DMS114 treated with DMSO at 0.1 percent for 48 hours (cell line): Measurements from ENCODE around the gene CCDC40.

Experiments
- DNase-seq: peaks from one replicate; lab custom pipeline; 2025; ENCODE audit not compliant: unreplicated experiment; lab: John Stamatoyannopoulos, UW

CCDC40 gene

DNA sequence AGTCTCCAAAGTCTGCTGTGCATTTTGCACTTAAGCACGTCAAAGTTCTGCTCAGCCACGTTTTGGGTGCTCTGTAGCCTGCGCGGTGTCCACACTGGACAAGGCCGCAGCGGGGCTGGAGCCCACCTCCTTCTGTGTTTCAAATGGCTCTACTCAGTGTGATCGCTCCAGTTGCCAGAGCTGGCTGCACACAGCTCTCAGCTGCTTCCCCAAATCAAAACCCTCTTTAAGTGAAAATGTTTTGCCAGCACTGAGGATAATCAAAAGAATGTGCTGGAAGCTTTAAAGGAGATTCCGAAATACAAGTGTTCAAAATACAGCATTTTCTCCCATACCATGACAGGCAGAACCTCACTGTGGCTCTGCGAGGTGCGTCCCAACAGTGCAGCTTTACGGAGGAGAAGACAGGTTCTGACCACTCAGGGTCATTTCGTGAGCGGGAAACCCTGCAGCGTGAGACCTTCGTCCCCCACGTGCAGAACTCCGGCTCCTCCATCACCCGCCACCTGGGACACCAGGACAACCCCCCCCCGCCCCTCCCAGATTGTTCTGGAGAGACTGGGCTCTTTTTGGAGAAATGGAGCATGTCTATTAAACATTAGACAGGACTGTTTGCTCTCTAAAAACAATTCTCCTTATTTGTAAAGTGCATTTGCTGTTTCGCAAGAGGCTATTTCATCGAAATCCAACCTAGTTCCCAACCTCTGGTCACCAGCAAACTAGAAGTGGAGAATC is 17.4 kb upstream of the CCDC40 start:
- no peak for DNase-seq

DNA sequence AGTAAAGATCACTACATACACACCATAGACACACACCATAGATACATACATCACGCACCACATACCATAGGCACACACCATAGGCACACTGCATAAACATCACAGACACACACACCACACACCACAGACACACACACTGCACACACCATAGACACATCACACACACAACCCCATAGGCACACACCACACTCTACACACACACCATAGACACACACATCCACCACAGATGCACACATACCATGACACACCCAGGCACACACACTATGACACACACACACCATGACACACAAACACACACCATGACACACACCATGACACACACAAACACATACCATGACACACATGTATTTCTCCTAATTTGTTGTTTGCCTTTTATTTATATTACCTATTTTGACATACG is 14.8 kb upstream of the CCDC40 start:
- DNase-seq: no peak

DNA sequence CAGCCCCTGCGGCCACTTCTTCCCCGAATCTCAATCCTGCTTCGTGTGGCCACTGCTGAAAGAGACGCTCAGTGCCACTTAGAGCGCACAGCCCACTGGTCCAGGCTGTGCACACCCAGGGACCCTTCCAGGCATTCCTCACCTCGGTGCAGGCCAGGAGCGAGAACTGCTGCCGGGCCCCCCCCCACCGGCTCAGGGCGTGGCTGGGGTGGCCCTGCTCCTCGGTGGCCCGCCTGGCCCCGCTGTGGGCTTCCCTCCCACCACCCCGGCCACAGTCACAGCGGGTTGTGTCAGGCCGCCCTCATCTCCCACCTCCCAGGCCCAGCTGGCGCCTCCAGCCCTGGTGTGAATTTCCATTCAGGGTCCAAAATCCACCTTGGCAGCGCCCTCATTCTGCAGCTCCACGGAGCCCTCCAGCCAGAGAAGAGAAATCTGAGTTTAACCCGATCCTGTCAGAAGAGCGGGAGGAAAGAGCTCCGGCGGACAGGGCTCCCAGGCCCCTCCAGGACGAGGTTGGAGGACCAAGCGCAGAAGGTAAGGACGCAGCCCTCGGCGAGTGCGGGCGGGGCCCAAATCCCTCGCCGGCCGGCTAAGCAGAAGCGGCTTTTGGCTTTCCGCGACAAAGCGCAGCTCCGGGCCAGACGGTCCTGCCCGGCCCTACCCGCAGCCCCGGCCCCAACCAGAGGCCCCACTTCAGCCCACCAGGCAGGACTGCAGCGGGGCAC is 12.8 kb upstream of the CCDC40 start:
- DNase-seq: no peak

DNA sequence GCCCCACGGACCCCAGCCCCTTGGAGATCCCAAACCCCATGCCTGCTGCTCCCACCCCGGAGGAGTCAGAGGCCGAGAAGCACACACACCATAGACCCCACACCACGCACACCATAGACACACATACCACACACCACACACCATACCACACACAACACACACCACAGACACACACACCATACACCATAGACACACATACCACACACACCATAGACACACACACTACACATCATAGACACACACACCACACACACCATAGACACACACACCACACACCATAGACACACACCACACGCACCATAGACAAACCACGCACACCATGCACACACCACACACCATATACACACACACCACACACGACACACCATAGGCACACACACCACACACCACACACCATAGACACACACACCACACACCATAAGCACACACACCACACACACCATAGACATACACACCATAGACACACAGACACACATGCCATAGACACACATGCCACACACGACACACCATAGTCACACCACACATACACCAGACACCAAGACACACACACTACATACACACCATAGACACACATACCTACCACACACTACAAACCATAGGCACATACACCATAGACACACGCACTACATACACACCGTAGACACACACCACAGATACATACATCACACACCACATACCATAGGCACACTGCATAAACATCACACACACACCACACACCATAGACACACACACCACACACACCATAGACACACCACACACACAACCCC is 12.1 kb upstream of the CCDC40 start:
- DNase-seq: no peak

DNA sequence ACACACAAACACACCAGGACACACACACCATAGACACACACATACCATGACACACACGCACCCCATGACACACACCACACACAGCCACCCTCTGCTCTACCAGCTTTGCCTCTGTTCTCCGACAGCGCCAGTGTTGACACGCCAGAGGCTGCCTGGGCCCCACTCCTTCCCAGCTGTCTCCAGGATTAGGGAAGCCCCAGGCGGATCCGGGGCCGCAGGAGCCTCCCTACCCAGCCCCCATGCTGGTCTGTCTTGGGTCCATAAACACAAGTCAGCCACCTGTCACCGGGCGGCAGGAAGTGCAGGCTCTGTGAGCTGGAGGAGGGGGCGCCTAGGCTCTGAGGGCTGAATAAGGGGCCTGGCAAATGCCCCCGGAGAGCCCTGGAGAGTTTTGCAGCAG is 11.3 kb upstream of the CCDC40 start:
- DNase-seq: no peak

DNA sequence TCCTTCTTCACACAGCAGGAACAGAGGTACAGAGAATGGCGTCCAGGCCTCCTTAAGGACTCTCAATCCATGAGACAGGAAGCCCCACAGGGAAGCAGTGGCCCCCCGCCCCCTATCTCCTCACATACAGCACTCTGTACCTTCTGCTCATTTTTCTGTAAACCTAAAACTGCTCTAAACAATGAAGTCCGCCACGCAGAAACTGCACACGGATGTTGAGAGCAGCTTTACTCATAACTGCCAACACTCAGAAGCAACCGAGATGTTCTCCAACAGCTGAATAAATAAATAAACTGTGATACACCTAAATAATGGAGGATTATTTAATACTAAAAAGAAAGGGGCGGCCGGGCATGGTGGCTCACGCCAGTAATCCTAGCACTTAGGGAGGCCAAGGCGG is 10.6 kb upstream of the CCDC40 start:
- no peak for DNase-seq

DNA sequence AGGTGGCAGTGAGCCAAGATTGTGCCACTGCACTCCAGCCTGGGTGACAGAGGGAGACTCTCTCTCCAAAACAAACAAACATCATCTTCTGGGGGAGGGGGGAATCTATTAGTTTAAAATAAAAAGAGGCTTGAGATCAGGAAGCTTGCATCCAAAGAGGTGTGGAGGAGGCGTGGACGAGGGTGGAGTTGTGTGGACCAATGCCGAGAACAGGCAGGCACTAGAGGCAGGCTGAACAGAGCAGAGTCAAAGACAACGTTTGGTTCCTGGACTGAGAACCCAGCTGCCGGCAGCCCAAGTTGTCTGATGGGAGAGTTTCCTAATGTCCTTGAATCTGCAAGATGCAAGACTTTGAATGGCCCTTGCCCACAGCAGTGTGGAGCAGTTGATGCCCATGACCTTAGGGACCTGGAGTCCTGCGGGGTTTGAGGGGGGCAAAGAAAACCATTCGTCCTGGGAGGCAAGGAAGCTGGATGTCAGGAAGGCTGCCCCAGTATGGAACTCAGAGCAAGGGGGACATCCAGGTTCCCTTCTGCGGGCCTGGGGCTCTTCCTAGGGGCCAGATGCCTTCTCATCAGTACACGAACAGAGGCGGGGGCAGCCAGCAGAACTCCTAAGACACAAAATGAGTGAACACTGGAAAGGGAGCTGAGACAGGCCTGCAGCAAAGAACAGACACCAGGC is 9.9 kb upstream of the CCDC40 start:
- no peak for DNase-seq

DNA sequence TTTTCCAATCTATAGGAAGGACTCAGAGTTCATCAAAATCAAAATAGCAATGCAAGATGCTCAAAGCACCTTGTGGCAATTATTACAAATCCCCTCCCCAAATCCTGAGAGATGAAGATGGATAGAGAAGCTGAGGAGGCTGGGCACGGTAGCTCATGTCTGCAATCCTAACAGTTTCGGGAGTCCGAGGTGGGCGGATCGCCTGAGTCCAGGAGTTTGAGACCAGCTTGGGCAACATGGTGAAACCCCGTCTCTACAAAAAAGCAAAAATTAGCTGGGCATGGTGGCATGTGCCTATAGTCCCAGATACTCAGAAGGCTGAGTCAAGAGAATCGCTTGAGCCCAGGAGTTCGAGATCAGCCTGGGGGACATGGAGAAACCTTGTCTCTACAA is 9.4 kb upstream of the CCDC40 start:
- no peak for DNase-seq

DNA sequence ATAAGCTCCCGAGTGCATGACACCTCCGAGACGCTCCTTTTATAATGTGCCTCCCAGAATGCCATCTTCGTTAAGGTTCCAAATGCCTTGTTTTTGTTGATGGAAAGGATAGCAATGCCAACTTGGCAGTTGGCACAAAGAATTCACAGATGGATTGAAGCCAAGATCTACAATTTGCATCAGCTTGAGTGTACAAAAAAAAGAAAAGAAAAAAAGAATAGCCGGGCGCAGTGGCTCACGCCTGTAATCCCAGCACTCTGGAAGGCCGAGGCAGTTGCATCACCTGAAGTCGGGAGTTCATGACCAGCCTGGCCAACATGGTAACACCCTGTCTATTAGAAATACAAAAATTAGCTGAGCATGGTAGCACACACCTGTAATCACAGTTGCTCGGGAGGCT is 8.4 kb upstream of the CCDC40 start:
- no peak for DNase-seq

DNA sequence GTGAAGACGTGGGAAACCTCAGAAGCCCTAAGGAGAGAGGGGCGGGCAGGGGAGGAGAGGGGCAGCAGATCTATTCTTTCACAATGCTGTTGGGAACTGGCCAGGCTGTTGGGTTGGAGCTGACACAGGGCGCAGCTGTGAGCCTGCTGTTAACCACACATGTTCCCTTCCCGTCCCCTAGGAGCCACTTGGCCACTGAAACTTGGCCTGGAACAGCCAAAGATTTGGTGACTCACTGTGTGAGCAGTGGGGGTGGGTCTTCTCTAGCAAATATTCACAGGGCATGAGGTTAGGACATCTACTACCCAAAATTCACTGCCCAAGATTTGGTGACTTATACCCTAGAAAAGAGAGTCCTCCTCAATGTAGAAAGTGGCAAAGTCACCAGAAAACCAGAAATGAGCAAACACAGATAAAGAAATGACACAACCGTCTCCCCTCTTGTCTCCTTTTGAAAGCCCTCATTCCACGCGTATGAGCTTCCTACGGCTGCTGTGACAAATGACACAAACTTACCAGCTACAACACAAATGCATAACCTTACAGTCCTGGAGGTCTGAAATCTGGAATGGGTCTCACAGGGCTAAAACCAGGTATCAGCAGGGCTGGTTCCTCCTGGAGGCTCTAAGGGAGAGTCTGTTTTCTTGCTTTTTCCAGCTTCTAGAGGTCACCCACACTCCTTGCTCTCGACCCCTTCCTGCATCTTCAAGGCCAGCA is 7.0 kb upstream of the CCDC40 start:
- no peak for DNase-seq

DNA sequence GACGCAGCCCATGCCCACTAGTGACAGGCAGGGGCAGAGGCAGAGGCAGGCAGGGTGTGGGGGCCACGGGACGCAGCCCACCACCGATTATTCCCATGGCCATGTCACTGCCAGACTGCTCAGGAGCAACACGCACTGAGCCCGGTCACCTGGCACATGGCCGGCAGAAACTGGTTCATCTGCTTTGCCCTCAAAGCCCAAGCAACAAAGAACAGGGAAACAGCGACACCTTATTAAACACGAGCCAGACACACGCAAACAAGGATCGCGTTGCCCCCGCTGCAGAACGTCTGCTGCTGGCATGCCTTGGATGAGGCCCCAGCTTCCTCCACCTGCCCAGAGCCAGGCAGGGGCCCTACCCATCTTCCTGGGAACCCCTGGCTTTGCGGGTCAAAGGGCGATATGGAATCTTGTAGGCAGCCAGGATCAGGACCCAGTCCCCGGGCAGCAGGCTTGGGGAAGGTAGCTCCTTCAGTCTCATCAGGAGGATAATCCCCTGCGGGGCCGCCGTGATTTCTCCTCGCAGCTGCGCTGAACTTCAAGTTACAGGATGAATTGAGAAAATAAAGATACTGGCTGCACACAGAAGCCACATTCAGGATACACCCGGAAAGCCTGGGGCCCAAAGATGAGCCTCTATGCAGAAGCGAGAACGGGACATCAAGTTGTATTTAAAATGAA is 5.6 kb upstream of the CCDC40 start:
- DNase-seq: no peak

DNA sequence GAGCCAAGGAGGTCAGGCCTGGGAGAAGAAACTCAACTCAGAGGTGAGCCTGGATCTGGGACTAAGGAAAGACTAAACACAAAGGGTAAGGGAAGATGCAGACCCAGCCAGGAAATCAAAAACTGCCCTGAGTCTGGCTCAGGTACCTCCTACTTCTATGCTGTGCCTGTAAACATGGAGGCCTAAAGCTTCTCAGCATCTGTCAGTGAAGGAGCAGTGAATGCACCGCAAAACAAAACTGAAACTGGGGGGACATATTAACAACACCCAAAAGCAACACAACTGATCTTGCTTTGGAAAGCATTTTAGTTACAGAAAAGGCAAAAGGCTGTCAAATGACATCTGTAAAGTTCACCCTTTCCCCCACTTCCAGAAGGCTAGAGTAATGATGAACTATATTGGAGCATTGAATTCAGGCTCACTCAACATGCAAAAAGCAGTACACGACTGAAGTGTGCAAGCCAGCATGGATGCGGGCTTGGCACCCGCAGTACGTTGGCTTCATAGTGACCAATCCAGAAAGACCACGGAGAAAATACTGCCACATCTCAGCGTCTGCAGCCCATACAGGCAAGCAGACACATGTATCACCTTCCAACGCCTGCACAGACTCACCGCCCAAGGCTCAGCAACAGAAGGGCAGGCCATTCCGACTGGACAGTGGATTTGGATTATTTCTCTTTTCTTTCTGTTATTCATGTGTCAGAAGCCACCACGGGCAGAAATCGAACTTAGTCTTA is 4.6 kb upstream of the CCDC40 start:
- no peak for DNase-seq

DNA sequence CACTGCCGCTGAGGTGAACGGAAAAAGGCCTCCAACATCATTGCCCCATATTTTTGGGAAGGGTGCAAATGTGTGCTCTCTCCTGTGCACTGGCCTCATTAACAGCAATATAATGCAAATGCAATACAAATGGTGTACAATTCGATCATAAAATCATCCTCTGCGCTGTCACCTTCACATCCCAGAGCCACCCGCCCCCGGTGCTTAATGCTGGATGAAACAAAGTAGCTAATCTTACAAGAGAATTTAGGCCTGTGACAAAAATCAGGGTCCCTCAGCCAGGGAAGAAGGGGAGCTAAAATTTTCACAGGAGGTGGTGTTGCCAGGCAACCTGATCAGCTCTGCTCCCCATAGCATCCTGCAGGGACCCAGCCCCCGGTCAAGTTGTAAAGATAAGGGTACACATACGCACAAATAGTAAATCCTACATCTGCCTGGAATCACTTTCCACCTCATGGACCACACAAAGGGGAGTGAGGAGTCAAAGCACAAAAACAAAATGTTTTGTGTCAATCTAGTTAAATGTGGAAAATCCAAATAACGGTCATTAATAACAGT is 3.7 kb upstream of the CCDC40 start:
- DNase-seq: no peak

DNA sequence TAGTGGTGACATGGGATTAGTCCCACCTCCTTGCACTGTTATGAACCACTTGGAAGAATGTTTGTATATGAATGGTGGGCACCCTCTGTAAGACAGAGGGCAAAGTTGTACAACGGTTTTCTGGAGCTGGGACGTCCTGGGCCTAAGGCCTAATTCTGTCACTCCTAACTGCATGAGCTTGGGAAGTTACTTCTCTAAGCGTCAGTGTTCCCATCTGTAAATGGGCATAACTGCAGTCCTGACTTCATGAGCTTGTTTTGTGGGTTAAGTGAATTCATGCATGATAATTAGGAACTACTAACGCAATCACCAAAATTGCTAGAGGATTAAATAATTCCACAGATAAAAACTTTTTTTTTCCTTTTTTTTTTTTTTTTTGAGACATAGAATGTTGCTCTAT is 2.6 kb upstream of the CCDC40 start:
- no peak for DNase-seq

DNA sequence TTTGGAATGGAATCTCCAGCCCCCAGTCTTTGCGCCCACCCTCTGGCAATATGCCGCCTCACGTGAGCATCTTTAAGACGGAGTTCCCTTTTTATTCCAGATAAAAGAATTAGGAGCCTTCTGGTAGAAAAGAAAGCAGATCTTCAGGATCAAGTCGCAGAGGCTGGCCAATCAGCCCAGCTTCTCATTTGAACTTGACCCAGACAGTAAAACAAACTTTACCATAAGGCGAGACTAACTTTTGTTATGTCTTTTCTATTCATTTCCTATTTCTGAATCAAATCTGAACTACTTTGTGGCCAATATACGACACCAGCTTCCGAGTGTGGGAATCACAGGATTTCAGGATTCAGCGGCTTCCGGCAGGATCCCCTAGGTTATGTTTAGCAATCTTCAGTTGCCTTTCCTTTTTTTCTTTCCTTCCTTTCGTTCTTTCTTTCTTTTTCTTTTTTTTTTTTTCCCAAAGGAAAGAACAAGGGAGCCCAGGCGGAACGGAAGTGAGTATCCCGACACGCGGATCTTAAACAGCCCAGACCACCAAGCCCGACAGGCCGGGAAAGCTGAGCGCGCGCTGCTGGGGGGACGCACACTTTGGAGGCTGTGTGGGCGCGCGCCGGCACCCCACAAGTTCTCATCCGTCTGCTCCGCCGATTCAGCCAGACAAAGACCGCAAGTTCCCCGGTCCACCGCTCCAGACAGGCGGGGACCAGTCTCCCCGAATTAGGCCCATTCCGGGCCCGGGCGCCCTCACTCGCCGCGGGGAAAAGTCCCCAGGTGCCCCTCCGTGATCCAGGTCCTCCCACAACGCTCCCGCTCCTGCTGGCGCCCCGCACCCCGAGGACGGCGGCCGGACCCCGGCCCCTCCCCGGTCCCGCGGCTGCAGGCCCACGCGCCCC is 1.4 kb upstream of the CCDC40 start:
- DNase-seq: no peak

DNA sequence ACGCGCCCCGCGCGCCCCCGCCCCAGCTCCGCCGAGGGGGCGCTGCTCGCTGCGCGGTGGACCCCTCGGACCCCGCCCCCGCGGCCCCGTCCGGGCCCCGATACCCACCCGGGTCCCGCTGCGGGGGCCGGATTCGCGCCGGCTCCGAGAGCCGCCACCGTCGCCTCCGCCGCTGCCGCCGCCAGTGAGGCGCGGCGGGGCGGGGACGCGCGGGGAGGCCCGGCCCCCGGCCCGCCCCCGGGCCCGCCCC is 830 bp upstream of the CCDC40 start, which contains the start of gene TBC1D16:
Gene TBC1D16 (minus strand): TSS at position 186 of the 250 bp plus-strand sequence. CDS start 22,325 bp downstream, outside the sequence.
- DNase-seq: no peak

DNA sequence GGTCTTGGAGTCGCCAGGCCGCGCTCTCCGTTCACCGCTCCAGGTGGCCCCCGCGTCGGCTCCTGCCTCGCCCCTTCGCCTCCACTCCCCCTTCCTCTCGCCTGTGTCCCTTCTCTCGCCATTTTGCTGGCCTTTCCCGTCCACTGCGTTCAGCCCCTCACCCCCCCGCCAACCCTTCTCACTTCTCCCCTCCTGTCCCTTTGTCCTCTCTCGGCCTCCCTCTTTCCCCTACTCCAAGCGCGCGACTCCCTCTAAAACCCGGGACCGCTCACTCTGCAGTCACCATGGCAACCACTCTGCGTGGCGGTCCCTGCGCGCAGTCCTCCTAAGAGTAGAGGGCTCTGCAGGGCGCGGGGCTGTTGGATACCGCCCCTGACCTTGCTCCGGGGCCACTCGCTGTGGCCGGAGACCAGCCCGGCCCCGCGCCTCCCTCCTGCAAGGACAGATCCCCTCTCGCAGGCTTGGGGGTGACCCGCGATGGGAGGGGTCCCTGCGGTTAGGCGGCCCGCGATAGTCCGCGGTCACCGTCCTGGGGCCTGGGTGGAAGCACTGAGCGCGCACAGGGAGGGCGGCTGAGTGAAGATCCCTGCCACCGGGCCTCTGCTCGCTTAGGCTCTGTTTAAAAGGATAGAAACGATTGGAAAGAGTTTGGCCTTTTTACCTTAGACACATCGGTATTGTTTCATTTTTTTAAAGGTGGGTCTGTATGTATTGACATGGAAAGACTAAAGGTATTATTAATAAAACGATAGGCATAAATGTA is 454 bp downstream of the CCDC40 start:
- no peak for DNase-seq

DNA sequence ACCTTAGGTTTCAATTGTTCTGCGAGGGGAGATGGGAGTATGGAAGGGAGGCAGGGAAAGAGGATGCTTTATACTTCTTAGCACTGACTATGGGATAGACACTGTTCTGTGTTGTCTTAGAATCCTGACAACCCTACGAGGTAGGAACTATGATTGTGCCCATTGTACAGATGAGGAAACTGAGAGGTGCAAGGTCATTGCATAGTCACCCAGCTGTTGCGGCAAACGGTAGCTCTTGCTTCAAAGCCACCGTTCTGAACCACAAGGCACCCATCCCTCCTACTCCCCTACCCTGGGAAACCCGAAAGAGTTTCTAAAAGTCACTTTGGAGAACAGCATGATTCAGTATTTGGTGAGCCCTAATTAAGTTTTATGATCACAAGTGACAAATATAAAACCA is 7.5 kb downstream of the CCDC40 start:
- DNase-seq: no peak
